Cardiac fibroblast (primary cell): Measurements from ENCODE around the gene NSMCE1.
"Not testable (repeated sequence)": the region's sequence is repeated elsewhere in the genome, so short reads cannot be mapped to it uniquely, and the experiment has no call there.

Experiments
- DNase-seq, 2 donors: peaks; one replicate each; pipeline versions ENCODE4 v3.0.0 to v3.0.0-alpha.2; 2010; ENCODE audit warnings: low read depth in 2 of 2
- H3K4me3 ChIP-seq, 2 donors: replicated peaks in 1 of 2; 1 replicate in 1 of 2; 2 replicates in 1 of 2; pipeline ENCODE4 v1.5.1; 2011; ENCODE audit warnings: low read depth in 2 of 2, low read length in 2 of 2, mild to moderate bottlenecking in 2 of 2, moderate library complexity in 1 of 2
- TF ChIP-seq, protein P1 (sequence below): IDR thresholded peaks from one replicate; pipeline ENCODE4 v1.5.1; 2011; ENCODE audit warnings: low read depth, mild to moderate bottlenecking, low read length, inconsistent platforms

Gene NSMCE1

DNA sequence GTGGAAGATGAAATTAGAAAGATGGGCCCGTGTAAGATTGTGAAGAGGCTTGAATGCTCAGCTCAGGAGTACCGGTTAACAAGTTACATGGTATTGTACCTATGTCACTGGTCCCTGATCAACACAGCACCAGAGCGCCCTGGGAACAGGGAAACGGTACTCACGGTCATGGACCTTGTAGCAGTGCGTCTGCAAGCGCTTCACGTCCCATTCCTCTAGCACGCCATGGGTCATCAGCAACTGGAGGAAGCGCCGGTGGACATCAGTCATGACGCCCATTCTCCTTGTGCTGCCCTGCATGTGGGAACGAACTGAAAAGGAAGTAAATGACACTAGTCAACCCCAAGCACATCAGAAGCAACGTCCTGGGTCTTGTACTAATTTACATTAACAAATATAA lies 11.3 kb downstream of the NSMCE1 start:
- TF ChIP-seq, protein P1, sequence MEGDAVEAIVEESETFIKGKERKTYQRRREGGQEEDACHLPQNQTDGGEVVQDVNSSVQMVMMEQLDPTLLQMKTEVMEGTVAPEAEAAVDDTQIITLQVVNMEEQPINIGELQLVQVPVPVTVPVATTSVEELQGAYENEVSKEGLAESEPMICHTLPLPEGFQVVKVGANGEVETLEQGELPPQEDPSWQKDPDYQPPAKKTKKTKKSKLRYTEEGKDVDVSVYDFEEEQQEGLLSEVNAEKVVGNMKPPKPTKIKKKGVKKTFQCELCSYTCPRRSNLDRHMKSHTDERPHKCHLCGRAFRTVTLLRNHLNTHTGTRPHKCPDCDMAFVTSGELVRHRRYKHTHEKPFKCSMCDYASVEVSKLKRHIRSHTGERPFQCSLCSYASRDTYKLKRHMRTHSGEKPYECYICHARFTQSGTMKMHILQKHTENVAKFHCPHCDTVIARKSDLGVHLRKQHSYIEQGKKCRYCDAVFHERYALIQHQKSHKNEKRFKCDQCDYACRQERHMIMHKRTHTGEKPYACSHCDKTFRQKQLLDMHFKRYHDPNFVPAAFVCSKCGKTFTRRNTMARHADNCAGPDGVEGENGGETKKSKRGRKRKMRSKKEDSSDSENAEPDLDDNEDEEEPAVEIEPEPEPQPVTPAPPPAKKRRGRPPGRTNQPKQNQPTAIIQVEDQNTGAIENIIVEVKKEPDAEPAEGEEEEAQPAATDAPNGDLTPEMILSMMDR = no peak
- DNase-seq = no peak
- H3K4me3 ChIP-seq = no peak overlapping the region

DNA sequence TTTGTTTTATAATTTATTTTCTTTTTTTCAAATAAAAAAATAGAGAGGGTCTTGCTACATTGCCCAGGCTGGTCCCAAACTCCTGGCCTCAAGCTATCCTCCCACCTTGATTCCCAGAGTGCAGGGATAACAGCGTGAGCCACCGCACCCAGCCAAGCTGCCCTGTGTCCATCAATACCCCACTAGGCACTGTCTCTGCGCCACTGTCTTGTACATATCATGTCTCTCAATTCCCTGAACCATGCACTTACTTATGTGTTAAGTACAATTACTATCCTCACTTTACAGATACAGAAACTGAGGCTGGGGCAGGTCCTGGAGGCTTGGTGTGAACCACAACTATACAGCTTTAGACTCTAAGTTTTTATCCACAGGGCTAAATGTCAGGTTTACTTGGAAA lies 11.7 kb downstream of the NSMCE1 start:
- TF ChIP-seq, protein P1 = no peak
- H3K4me3 ChIP-seq = no peak overlapping the region
- DNase-seq = no peak

DNA sequence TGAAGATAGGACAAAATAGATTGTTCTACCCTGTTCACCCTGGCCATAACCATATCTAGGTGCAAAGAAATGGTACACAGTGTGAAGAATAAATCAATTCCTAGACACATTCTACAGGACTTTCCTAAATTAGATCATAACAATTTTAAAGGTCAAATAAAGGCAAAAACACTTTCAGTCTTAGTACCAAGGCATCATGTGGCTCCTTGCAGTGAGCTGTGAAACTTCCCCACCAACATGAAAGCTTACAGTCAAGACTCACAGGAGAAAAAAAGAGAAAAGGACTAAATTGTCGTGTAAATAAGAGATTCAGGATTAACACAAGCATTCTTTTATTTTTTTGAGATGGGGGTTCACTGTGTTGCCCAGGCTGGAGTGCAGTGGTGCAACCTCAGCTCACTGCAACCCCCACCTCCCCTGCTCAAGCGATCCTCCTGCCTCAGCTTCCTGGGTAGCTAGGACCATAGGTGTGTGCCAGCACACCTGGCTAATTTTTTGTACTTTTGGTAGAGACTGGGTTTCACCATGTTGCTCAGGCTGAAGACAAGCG lies 14.2 kb downstream of the NSMCE1 start:
- no peak for DNase-seq
- no peak overlapping the region for H3K4me3 ChIP-seq
- TF ChIP-seq, protein P1 = no peak

DNA sequence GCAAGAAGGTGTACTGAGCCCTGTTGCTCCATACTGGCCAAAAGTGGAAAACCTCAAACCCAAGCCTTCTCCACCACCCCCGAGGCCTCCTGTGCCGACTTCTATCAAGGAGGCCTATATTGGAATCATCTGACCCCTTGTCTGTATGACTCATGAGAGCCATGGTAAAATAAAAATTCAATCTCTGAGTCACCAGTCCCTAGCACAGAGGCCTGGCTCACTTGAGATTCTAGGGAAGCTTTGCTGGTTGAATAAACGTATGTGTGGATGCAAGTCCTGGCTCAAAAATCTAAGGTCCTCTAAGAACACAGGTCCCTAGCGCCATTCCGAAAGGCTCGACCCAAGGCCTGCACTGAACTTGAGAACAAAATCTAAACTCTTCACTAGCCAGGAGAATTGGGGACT lies 15.0 kb downstream of the NSMCE1 start:
- peak; percentile 72 to 85 for DNase-seq
- no peak overlapping the region for H3K4me3 ChIP-seq
- TF ChIP-seq, protein P1 = no peak

DNA sequence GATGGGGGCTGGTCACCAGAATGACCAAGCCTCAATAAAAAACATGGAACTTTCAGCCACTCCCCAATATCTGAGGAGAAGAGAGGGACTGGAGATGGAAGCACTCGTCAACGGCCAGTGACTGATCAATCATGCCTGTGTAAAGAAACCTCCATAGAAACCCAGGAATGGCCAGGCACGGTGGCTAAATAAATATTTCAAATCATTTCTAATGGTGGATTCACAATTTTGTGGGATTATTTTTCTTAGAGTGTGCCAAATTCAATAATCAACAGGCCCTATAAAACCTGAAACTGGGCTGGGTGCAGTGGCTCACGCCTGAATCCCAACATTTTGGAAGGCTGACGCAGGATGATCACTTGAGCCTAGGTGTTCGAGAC lies 16.4 kb downstream of the NSMCE1 start:
- H3K4me3 ChIP-seq = no peak overlapping the region
- TF ChIP-seq, protein P1 = no peak
- DNase-seq = no peak

DNA sequence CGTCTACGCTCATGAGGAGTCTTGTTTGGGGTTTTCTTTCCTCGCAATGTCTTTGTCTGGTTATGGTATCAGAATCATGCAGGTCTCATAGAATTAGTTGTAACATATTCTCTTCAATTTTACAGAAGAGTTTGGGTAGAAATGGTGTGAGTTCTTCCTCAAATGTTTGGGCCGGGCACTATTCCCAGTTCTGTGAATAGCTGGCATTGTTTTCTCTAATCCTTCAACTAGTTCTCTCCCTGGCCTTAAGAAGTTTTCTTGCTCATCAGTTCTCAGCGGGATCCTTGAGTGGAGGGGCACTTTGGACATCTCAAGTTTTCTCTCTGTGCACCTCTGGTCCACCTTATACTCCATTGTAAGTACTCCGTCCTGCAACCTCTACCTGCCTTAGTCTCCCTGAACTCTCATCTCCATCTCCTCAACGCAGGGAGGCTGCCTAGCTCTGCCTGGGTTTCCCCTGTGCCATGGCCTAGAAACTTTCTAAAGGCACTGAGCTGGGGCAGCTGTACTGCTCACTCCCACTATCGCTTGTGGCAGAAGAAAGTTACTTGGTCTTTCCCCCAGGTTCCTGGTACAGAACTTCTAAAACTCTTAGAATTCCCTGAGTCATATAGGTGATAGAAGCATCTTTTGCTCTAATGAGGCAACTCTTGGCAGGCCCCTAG lies 16.9 kb downstream of the NSMCE1 start:
- H3K4me3 ChIP-seq = no peak overlapping the region
- DNase-seq = no peak
- TF ChIP-seq, protein P1 = no peak

DNA sequence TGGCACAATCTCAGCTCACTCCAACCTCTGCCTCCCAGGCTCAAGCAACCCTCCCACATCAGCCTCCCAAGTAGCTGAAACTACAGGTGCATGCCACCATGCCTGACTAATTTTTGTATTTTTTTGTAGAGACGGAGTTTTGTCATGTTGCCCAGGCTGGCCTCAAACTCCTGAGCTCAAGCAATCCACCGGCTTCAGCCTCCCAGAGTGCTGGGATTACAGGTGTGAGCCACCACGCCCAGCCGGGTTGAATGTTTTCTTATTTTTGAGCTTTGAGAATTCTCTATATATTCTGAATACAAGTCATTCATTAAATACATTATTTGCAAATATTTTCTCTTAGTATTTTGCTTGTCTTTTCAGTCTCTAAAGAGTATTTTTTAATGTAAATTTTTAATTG lies 19.7 kb downstream of the NSMCE1 start:
- DNase-seq, H3K4me3 ChIP-seq: not testable (repeated sequence)
